ENCODE data around the gene CLDN34. TPM values are rescaled to one million over a fixed set of nuclear protein-coding genes. Genes with fewer than 3 reads are reported as not detected.
A peak's percentile ranks its signal among the peaks of the same experiment; 100 is the strongest.

Gene CLDN34
- total RNA-seq, 2 experiments from 2014 or later = not detected

- DNase-seq = no peak
- Mint-ChIP-seq H3K27ac (peak overlapping the region; percentile 76), H3K9me3 (no peaks in the 10 kb centered on the region), H3K36me3 (ENCODE audit: low read depth) (peaks cover 5% of the 10 kb centered on the region), H3K4me1 (peaks cover 28% of the 10 kb centered on the region), H3K27me3 (peaks cover 8% of the 10 kb centered on the region), H3K4me3 (peak overlapping the region; percentile 13)
- CTCF ChIA-PET = interaction anchor here (1.3 to 1.6 kb wide), 3 partner anchors 8 to 107 kb away, joined by 3 to 5 read pairs (median 4); no protein-coding TSS in a partner anchor
- POLR2A ChIA-PET = interaction anchor here (1.4 to 2.6 kb wide), 2 partner anchors 7 to 101 kb away, joined by 3 to 17 read pairs; no protein-coding TSS in a partner anchor
Observed at GRCh38 chrX:10011261-10011931, 44.2 kb downstream of the CLDN34 start.

DNA sequence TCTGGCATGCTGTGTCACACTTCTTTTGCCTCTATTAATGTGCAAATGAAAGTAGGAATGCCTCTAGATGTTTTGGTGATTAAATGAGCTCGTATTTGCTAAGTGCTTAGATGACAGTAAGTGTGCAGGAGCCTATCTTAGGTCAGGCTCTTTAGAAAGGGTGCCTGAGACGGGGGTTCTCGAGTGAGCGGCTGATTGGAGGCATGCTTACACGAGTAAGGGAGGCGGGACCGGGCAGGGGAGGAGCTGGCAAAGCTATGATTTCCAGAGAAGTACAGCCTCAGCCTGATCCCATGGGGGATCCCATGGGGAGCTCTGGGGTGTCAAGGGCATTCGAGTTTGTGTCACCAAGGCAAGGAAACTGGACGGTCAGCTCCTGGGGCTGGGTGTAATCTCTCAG, 44.8 kb downstream of the CLDN34 start:
- Mint-ChIP-seq H3K4me1 (peaks cover 34% of the 10 kb centered on the region), H3K27me3 (peaks cover 8% of the 10 kb centered on the region), H3K4me3 (no peak overlapping the region), H3K27ac (peak overlapping the region; percentile 76), H3K9me3 (no peaks in the 10 kb centered on the region), H3K36me3 (ENCODE audit: low read depth) (peaks cover 11% of the 10 kb centered on the region)
- ChIA-PET POLR2A (interaction anchor here (1.4 to 2.6 kb wide), 2 partner anchors 8 to 100 kb away, joined by 3 to 17 read pairs; no protein-coding TSS in a partner anchor), CTCF (interaction anchor here (1.3 to 1.6 kb wide), 3 partner anchors 8 to 106 kb away, joined by 3 to 5 read pairs (median 4); no protein-coding TSS in a partner anchor)
- DNase-seq = no peak

- POLR2A ChIA-PET = interaction anchor here (0.8 to 2.5 kb wide), 4 partner anchors 11 to 98 kb away, joined by 3 to 12 read pairs (median 4); no protein-coding TSS in a partner anchor
- DNase-seq = peak; percentile 79
- H3K4me3 Mint-ChIP-seq = peak overlapping the region; percentile 62
Observed at GRCh38 chrX:10014462-10015354, 47.5 kb downstream of the CLDN34 start.

DNA sequence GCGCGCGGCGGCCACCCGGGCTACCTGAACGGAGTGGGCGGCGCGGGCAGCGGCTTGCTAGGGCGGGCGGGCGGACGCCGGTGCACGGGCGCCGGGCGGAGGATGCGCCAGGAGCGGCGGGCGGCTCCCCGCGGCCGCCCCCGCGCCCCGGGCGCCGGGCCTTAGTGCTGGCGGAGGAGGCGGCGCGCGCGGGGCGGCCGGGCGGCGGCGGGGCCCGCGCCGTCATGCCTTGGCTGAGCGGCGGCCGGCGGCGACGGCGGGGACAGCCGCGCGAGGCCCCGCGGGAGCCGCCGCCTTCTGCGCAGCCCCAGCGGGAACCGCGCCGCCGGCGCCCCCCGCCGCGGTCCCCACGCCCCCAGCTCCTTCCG, 48.2 kb downstream of the CLDN34 start:
- Mint-ChIP-seq H3K36me3 (ENCODE audit: low read depth) (peaks cover 13% of the 10 kb centered on the region), H3K9me3 (no peaks in the 10 kb centered on the region), H3K27ac (no peak overlapping the region), H3K27me3 (peaks cover 8% of the 10 kb centered on the region), H3K4me1 (peaks cover 38% of the 10 kb centered on the region), H3K4me3 (no peak overlapping the region)
- ChIA-PET CTCF (no interaction called here), POLR2A (interaction anchor here (0.8 to 2.5 kb wide), 2 partner anchors 96 to 98 kb away, joined by 3 to 12 read pairs; no protein-coding TSS in a partner anchor)
- DNase-seq = no peak

More at GRCh38 chrX:10014462-10015354, 47.5 kb downstream of the CLDN34 start:
- Mint-ChIP-seq H3K4me1 (peaks cover 39% of the 10 kb centered on the region), H3K27me3 (peaks cover 8% of the 10 kb centered on the region), H3K36me3 (ENCODE audit: low read depth) (peaks cover 13% of the 10 kb centered on the region), H3K9me3 (no peaks in the 10 kb centered on the region), H3K27ac (no peak overlapping the region)
- CTCF ChIA-PET = interaction anchor here (0.7 kb wide), 1 partner anchor 11 kb away, joined by 3 read pairs; no protein-coding TSS in a partner anchor

GRCh38 chrX:10015723-10016518, 48.8 kb downstream of the CLDN34 start:
- H3K27ac Mint-ChIP-seq = no peak overlapping the region
- peak overlapping the region; percentile 69 for H3K4me3 Mint-ChIP-seq
- H3K9me3 Mint-ChIP-seq = no peaks in the 10 kb centered on the region
- H3K27me3 Mint-ChIP-seq = peaks cover 8% of the 10 kb centered on the region
- ChIA-PET CTCF (interaction anchor here (1.0 to 1.2 kb wide), 2 partner anchors 13 to 104 kb away, joined by 3 to 4 read pairs; no protein-coding TSS in a partner anchor), POLR2A (interaction anchor here (0.8 to 2.5 kb wide), 3 partner anchors 66 to 97 kb away, joined by 3 to 12 read pairs (median 4); no protein-coding TSS in a partner anchor)
- peaks cover 13% of the 10 kb centered on the region for H3K36me3 Mint-ChIP-seq (ENCODE audit: low read depth)
- peaks cover 33% of the 10 kb centered on the region for H3K4me1 Mint-ChIP-seq
- no peak for DNase-seq

DNA sequence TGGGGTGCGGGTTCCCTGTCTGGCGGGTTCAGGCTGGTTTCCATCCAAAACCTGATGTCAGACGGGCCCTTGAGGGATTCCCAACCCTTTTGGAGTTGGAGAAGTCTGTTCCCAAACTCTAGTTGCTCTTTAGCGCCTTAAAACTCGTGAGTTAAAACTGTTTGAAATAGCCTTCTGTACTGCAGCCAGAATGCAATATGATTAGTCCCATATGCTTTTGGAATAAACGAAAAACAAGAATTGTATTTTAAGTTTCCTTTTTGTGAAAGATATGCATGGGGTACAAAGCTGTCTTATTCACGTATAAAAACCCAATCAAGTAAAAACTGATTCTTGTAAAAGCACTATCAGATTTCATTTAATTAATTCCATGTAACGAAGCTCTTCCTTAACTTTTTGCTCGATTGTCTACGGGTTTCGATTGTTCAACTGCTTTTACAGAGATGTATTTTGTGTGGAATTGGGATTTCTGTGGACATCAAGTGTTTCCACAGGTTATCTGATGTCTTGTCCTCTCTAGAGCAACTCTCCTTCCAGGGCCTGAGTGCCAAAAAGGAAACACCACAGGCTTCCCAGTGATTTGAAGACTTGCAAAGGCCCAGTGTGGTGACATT, 49.5 kb downstream of the CLDN34 start:
- peaks cover 28% of the 10 kb centered on the region for H3K4me1 Mint-ChIP-seq
- peaks cover 13% of the 10 kb centered on the region for H3K36me3 Mint-ChIP-seq (ENCODE audit: low read depth)
- peaks cover 8% of the 10 kb centered on the region for H3K27me3 Mint-ChIP-seq
- H3K4me3 Mint-ChIP-seq = peak overlapping the region; percentile 69
- H3K9me3 Mint-ChIP-seq = no peaks in the 10 kb centered on the region
- no peak for DNase-seq
- ChIA-PET CTCF (interaction anchor here (1.0 to 1.4 kb wide), 3 partner anchors 13 to 104 kb away, joined by 3 to 4 read pairs (median 3); no protein-coding TSS in a partner anchor), POLR2A (interaction anchor here (0.9 to 2.5 kb wide), 2 partner anchors 66 to 94 kb away, joined by 4 to 12 read pairs; no protein-coding TSS in a partner anchor)
- H3K27ac Mint-ChIP-seq = peak overlapping the region; percentile 19

DNA sequence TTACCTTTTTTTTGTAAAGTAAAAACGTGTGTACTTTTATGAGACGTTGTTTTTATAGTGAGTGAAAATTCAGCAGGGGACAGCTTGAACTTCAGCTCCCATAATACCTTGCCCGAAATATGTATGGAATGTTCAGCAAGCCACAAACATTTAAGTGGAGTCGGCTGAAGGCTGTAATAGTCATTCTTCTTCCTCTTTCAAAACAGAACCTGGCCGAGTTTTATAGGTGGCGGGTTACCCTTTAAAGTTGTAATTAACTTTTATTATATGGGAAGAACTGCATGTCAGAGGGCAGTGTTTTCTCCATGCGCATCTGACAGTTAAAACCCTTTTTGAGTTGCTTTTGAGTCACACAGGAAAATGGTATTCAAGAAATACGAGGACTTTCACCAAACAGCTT, 50.7 kb downstream of the CLDN34 start:
- H3K4me1 Mint-ChIP-seq = peaks cover 21% of the 10 kb centered on the region
- peaks cover 12% of the 10 kb centered on the region for H3K36me3 Mint-ChIP-seq (ENCODE audit: low read depth)
- no peak overlapping the region for H3K4me3 Mint-ChIP-seq
- ChIA-PET CTCF (interaction anchor here (0.6 to 1.4 kb wide), 3 partner anchors 93 to 102 kb away, joined by 3 read pairs; no protein-coding TSS in a partner anchor), POLR2A (interaction anchor here (1.0 kb wide), 1 partner anchor 65 kb away, joined by 3 read pairs; no protein-coding TSS in a partner anchor)
- no peak overlapping the region for H3K27ac Mint-ChIP-seq
- no peak for DNase-seq
- H3K9me3 Mint-ChIP-seq = no peaks in the 10 kb centered on the region
- peaks cover 5% of the 10 kb centered on the region for H3K27me3 Mint-ChIP-seq

Other genes starting within 250 kb of the CLDN34 start
- gene GPR143, start 201.5 kb upstream of the CLDN34 start, total RNA-seq = not detected
- not detected for gene SHROOM2, start 180.9 kb upstream of the CLDN34 start, total RNA-seq
- not detected for gene CLCN4, start 189.6 kb downstream of the CLDN34 start, total RNA-seq

All from activated CD4-positive, alpha-beta memory T cell treated with anti-CD3 and anti-CD28 coated beads, Interleukin-2, amount 10 ng/mL, durations not matched to agents 7 days and 5 days (primary cell).